K562 (cell line): ENCODE measurements around the gene ADK. TPM values are rescaled to one million over a fixed set of nuclear protein-coding genes. Genes with fewer than 3 reads are reported as not detected.

ENCODE experiments used
- ATAC-seq: fragments of 200-7000 bp; cut with Tn5 transposase; 3 replicates; pipeline ENCODE4 v1.9.1; 2020; ENCODE audit warnings: moderate library complexity
- BruUV-seq: library from RNA; stranded (reverse); fragments of 400-500 nt; replicated peaks from 2 replicates; lab custom pipeline; 2021; lab: Mats Ljungman, UMichigan
- CTCF ChIA-PET: fragments of 300-600 bp; formaldehyde crosslinking; extraction: SDS; loops from one replicate; lab custom pipeline; 2021; ENCODE audit warnings: low intra/inter-chr PET ratio; lab: Yijun Ruan, JAX
- POLR2A ChIA-PET: fragments of 300-600, 350-650 bp; sonication (Branson Sonifier 250); formaldehyde crosslinking; extraction: SDS; loops from one replicate; lab custom pipeline; 2021; ENCODE audit warnings: antibody characterized with exemption, inconsistent platforms; lab: Yijun Ruan, JAX
- DNase-seq, 4 experiments: peaks; one replicate each; pipeline versions ENCODE4 v3.0.0 to v3.0.0-alpha.2; 2011 to 2018; ENCODE audit warnings: low spot score in 3 of 4, mixed read lengths in 3 of 4; ENCODE audit errors: extremely low read depth in 1 of 4
- FAIRE-seq: peaks from 2 replicates; lab custom pipeline; 2011; peaks lifted over from hg19 to GRCh38; lab: Jason Lieb, UNC
- H2AFZ ChIP-seq: 2 replicates; pipeline ENCODE4 v1.6.0; 2011; ENCODE audit warnings: low read depth, low read length, control low read depth, inconsistent platforms
- H3K27ac ChIP-seq: fragments of 200-600 bp; 3 replicates; pipeline ENCODE4 v1.8.0; 2011; ENCODE audit warnings: low read depth, mild to moderate bottlenecking, control low read depth, inconsistent platforms, low read length, moderate library complexity, mixed read lengths; ENCODE audit errors: extremely low read depth
- H3K27me3 ChIP-seq, 2 experiments: fragments of 300-600 bp in 1 of 2; 2 replicates in 1 of 2; 3 replicates in 1 of 2; pipeline versions ENCODE4 v1.6.0 to v1.8.0; 2011; ENCODE audit warnings: inconsistent platforms in 2 of 2, low read length in 2 of 2, mild to moderate bottlenecking in 1 of 2, mixed read lengths in 1 of 2, moderate library complexity in 1 of 2; ENCODE audit not compliant: control insufficient read depth in 2 of 2, insufficient read depth in 2 of 2
- H3K36me3 ChIP-seq: fragments of 300-600 bp; 3 replicates; pipeline ENCODE4 v1.8.0; 2011; ENCODE audit warnings: mild to moderate bottlenecking, low read length, inconsistent platforms; ENCODE audit not compliant: control insufficient read depth, insufficient read depth
- H3K4me1 ChIP-seq, 2 experiments: fragments of 200-600 bp in 1 of 2; replicated peaks in 1 of 2; 2 replicates in 1 of 2; 3 replicates in 1 of 2; pipeline versions ENCODE4 v1.5.1 to v1.8.0; 2011; ENCODE audit warnings: inconsistent platforms in 2 of 2, low read length in 2 of 2, mild to moderate bottlenecking in 1 of 2, mixed read lengths in 1 of 2, moderate library complexity in 1 of 2; ENCODE audit not compliant: control insufficient read depth in 2 of 2, insufficient read depth in 2 of 2
- H3K4me2 ChIP-seq: 2 replicates; pipeline ENCODE4 v1.6.1; 2011; ENCODE audit warnings: low read length, control low read depth, inconsistent platforms, mixed read lengths; ENCODE audit not compliant: insufficient read depth
- H3K4me3 ChIP-seq: fragments of 200-600 bp; sonication (generic), shearing (Covaris generic); 2 replicates; pipeline ENCODE4 v1.5.1; 2016; ENCODE audit warnings: control low read depth, inconsistent platforms
- H3K79me2 ChIP-seq: fragments of 200-600 bp; 3 replicates; pipeline ENCODE4 v1.8.0; 2011; ENCODE audit warnings: low read length, inconsistent platforms; ENCODE audit not compliant: control insufficient read depth, insufficient read depth
- H3K9ac ChIP-seq, 2 experiments: 2 replicates each; pipeline versions ENCODE4 v1.6.0 to v1.6.1; 2011; ENCODE audit warnings: low read depth in 2 of 2, low read length in 2 of 2, control low read depth in 1 of 2, inconsistent platforms in 1 of 2, mild to moderate bottlenecking in 1 of 2, mixed read lengths in 1 of 2; ENCODE audit not compliant: insufficient read depth in 1 of 2
- H3K9me1 ChIP-seq: one replicate; pipeline ENCODE4 v1.6.0; 2011; ENCODE audit warnings: inconsistent platforms, mild to moderate bottlenecking, low read length, moderate library complexity; ENCODE audit not compliant: control insufficient read depth, insufficient read depth
- H3K9me3 ChIP-seq: replicated peaks from 2 replicates; pipeline ENCODE4 v1.5.1; 2011; ENCODE audit warnings: low read depth, low read length, inconsistent platforms; ENCODE audit not compliant: control insufficient read depth, insufficient read depth
- H4K20me1 ChIP-seq: replicated peaks from 2 replicates; pipeline ENCODE4 v1.6.1; 2011; ENCODE audit warnings: low read length, inconsistent platforms, mixed read lengths; ENCODE audit not compliant: control insufficient read depth, insufficient read depth
- CBX3 ChIP-seq, 2 experiments: IDR thresholded peaks; 1 replicate in 1 of 2; 2 replicates in 1 of 2; pipeline ENCODE4 v1.6.1; 2012; ENCODE audit warnings: inconsistent platforms in 2 of 2, low read length in 2 of 2, borderline replicate concordance in 1 of 2, control low read depth in 1 of 2
- CEBPB ChIP-seq: fragments of 450-650 bp; IDR thresholded peaks from 2 replicates; pipeline ENCODE4 v1.6.1; 2016; ENCODE audit warnings: missing genetic modification characterization, missing compliant biosample characterization
- HIVEP1 ChIP-seq: fragments of 250-450 bp; sonication (Bioruptor Pico); IDR thresholded peaks from 2 replicates; pipeline ENCODE4 v1.4.0; 2020; ENCODE audit warnings: mild to moderate bottlenecking
- MEIS2 ChIP-seq: fragments of 450-650 bp; IDR thresholded peaks from 2 replicates; pipeline ENCODE4 v1.6.1; 2014; ENCODE audit warnings: mild to moderate bottlenecking; ENCODE audit not compliant: partially characterized antibody
- NR3C1 ChIP-seq: sonication (generic); formaldehyde crosslinking; IDR thresholded peaks from 2 replicates; pipeline ENCODE4 v1.8.1; 2022; ENCODE audit warnings: missing genetic modification reagents
- POU5F1 ChIP-seq: fragments of 150-350 bp; IDR thresholded peaks from 2 replicates; pipeline ENCODE4 v1.6.1; 2014; ENCODE audit warnings: borderline replicate concordance, low read length, low read depth, mild to moderate bottlenecking; ENCODE audit not compliant: partially characterized antibody
- RFX1 ChIP-seq: fragments of 450-650 bp; IDR thresholded peaks from 2 replicates; pipeline ENCODE4 v1.6.1; 2016; ENCODE audit warnings: mild to moderate bottlenecking, moderate library complexity
- THRAP3 ChIP-seq: fragments of 450-650 bp; IDR thresholded peaks from 2 replicates; pipeline ENCODE4 v1.6.1; 2016; ENCODE audit warnings: mild to moderate bottlenecking, inconsistent platforms, borderline replicate concordance
- ZFP36 ChIP-seq: fragments of 150-350 bp; IDR thresholded peaks from 2 replicates; pipeline ENCODE4 v1.6.1; 2018; ENCODE audit warnings: low read length, low read depth; ENCODE audit not compliant: partially characterized antibody
- in situ Hi-C: fragments of 300-500 bp; cut with MboI; formaldehyde crosslinking; loops from 4 replicates; pipeline ENCODE4 v1.15.0; 2018; ENCODE audit warnings: inconsistent platforms, mixed read lengths
- intact Hi-C: fragments of 100-400 bp; cut with micrococcal nuclease; formaldehyde crosslinking; loops from 2 replicates; pipeline ENCODE4 v1.14.2; 2022
- polyA plus RNA-seq, 8 experiments: library from polyadenylated mRNA; depleted of rRNA in 4 of 8; stranded (reverse) in 5 of 8; unstranded in 3 of 8; fragments of >200 nt; fragmentation: Nextera tagmentation in 2 of 8; fragmentation: Illumina TruSeq in 1 of 8; extraction: Ambion mirVana in 2 of 8; extraction: Trizol in 1 of 8; gene quantifications; 2 replicates each; pipeline versions ENCODE4 v1.2.1 to v1.2.3, GENCODE V29; 2011 to 2014; ENCODE audit warnings: inconsistent platforms in 1 of 8, missing spikeins in 1 of 8
- total RNA-seq, 7 experiments: library from RNA; depleted of rRNA in 6 of 7; stranded (reverse); fragments of >200 nt in 6 of 7; fragmentation: Illumina TruSeq in 2 of 7; extraction: Trizol in 2 of 7; gene quantifications; 2 replicates each; pipeline versions ENCODE4 v1.2.1 to v1.2.3, GENCODE V29; 2011 to 2021; ENCODE audit warnings: low replicate concordance in 1 of 7

Gene ADK
- total and polyA plus RNA-seq, 9 of the 15 experiments (the other 6 are each of a cell fraction or from before 2014, with no cell fraction given): 54.2 to 97.8 (median 73.6) TPM

DNA sequence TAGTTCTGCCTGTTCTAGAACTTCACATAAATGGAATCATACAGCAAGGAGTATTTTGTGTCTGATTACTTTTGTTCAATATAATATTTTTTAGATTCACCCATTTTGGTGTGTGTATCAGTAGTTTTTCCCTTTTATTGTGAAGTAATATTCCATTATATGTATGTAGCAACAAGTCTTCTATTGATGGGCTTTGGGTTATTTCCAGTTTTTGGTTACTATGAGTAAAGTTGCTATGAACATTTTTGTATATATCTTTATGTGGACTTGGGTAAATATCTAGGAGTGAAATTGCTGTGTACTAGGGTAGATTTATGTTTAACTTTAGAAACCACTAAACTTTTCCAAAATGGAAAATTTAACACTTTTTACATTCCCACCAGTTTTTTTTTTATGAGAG, 35.7 kb downstream of the ADK start:
- H3K36me3 ChIP-seq: no peaks in the 10 kb centered on the region; the same call in 2 of the 3 replicates
- H3K4me1 ChIP-seq: peaks cover 3 to 7% of the 10 kb centered on the region in 2 experiments; a peak in 2 of 5 replicates
- TF ChIP-seq POU5F1: no peak
- no peak for TF ChIP-seq NR3C1
- no peak for TF ChIP-seq ZFP36
- TF ChIP-seq HIVEP1 (CRISPR knock-in tag): no peak
- no peak for TF ChIP-seq THRAP3
- no peak for TF ChIP-seq MEIS2
- 0 out of 2 replicates have a peak, but pooled peaks have one; percentile 6 for TF ChIP-seq CEBPB
- 0 out of 2 replicates have a peak, but pooled peaks have one; percentile 8 for TF ChIP-seq RFX1
- TF ChIP-seq CBX3 (IDR thresholded peaks at IDR 0.05; ENCODE audit: borderline replicate concordance in 1 of 2, low read length in 2 of 2): no peak
- no peak overlapping the region for H3K4me3 ChIP-seq
- H3K79me2 ChIP-seq: peaks cover 87% of the 10 kb centered on the region
- no peak overlapping the region for H3K4me2 ChIP-seq
- intact Hi-C loops (no loop called here), in situ Hi-C loops (no loop called here)
- no peak for FAIRE-seq
- no peaks in the 10 kb centered on the region for H3K9me1 ChIP-seq
- DNase-seq: no peak
- H2AFZ ChIP-seq: no peak overlapping the region
- no peak for ATAC-seq
- no peaks in the 10 kb centered on the region for H4K20me1 ChIP-seq
- ChIA-PET POLR2A (no interaction called here), CTCF (no interaction called here)
- H3K9ac ChIP-seq: no peak overlapping the region
- BruUV-seq: no TSS peak
- no peaks in the 10 kb centered on the region for H3K27me3 ChIP-seq
- H3K9me3 ChIP-seq: no peaks in the 10 kb centered on the region
- no peak overlapping the region for H3K27ac ChIP-seq
